Activated gamma-delta T cell (primary cell): ENCODE data around the gene XRCC6.
"Not testable (repeated sequence)": the region's sequence is repeated elsewhere in the genome, so short reads cannot be mapped to it uniquely, and the experiment has no call there.

Experiments
- DNase-seq: peaks from one replicate; lab custom pipeline; 2025; lab: John Stamatoyannopoulos, UW

The XRCC6 gene

DNA sequence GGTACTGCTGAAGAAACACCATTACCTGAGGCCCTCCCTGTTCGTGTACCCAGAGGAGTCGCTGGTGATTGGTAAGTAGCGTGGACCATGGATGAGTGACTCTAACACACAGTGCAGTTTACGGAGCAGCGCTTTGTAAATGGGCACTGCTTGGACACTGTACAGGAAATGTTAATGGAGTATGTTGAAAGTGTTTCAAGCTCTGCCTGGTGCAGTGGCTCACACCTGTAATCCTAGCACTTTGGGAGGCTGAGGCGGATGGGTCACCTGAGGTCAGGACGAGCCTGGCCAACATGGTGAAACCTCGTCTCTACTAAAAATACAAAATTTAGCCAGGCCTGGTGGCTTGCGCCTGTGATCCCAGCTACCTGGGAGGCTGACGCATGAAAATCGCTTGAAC is 29.7 kb downstream of the XRCC6 start:
- DNase-seq, result no peak

DNA sequence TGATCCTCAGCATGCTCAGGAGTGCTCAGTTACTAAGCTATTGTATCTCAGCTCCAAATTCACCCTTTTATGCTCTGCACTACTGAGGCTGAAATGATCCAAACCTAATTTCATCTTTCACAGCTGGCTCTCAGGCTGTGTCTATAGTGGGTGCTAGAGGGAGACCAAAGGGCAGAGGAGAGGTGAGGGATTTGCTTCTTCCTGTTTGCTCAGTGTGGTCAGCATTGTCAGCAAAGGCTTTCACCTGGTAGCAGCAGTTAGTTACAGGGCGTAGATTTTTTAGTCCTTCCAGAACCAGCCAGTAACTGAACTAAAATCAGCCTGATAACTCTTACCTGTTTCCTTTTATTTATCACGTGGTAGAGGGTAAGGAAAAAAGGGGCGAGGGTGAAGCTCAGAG is 33.2 kb downstream of the XRCC6 start:
- DNase-seq, result no peak

- no peak for DNase-seq
Observed at GRCh38 chr22:41656556-41656955, 35.5 kb downstream of the XRCC6 start.

GRCh38 chr22:41657709-41658108 is 36.6 kb downstream of the XRCC6 start:
- no peak for DNase-seq

GRCh38 chr22:41658869-41659268 is 37.8 kb downstream of the XRCC6 start:
- no peak for DNase-seq

- no peak for DNase-seq
Observed at GRCh38 chr22:41659941-41660340, 38.8 kb downstream of the XRCC6 start.

DNA sequence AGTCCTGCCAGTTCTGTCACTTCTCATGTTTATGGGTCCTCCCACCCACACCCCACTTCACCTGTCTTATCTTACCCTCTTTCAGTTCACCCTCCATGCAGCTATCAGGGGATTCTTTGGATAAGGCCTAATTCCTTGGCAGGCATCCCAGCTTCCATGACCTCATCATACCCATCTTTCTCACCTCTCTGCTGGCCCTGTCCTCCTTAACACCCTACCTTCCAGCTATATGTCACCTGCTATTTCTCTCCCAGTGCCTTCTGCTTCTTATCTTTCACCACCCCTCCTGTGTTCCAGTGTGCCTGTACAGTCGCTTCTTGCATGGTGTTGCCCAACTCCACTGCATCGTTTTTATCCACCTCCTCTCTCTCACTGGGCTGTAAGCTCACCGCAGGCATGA is 39.3 kb downstream of the XRCC6 start:
- no peak for DNase-seq

DNA sequence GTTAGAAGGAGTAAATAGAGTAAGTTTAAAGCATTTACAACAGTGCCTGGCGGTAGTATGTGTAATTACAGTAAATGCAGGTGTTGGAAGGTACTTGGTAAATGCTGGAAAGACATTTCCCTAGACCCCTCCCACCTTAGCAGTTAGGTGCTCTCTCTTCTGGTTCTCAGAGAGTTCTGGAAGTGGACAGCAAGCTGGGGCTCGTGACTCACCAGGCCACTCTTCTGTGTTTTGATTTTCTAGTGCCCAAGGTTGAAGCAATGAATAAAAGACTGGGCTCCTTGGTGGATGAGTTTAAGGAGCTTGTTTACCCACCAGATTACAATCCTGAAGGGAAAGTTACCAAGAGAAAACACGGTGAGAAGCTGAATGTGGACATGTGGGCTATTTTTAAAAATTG is 40.0 kb downstream of the XRCC6 start:
- DNase-seq, result no peak

- DNase-seq, result no peak
Observed at GRCh38 chr22:41661713-41662112, 40.6 kb downstream of the XRCC6 start.

GRCh38 chr22:41663594-41663993 is 42.5 kb downstream of the XRCC6 start:
- not testable (repeated sequence) for DNase-seq

GRCh38 chr22:41664490-41664889 is 43.4 kb downstream of the XRCC6 start:
- DNase-seq, result no peak

- DNase-seq, result no peak
Observed at GRCh38 chr22:41664951-41665350, 43.9 kb downstream of the XRCC6 start.

- DNase-seq, result no peak
Observed at GRCh38 chr22:41668971-41669911, 48.1 kb downstream of the XRCC6 start.

DNA sequence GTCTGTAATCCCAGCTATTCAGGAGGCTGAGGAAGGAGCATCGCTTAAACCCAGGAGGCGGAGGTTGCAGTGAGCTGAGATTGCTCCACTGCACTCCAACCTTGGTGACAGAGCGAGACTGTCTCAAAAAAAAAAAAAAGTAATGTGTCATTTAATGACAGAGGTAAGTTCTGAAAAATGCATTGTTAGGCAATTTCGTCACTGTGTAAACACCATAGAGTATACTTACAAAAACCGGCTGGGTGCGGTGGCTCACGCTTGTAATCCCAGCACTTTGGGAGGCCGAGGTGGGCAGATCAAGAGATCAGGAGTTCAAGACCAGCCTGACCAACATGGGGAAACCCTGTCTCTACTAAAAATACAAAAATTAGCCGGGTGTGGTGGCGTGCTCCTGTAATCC is 51.0 kb downstream of the XRCC6 start:
- not testable (repeated sequence) for DNase-seq

- no peak for DNase-seq
Observed at GRCh38 chr22:41672780-41673509, 51.9 kb downstream of the XRCC6 start.

- no peak for DNase-seq
Observed at GRCh38 chr22:41674846-41675340, 53.8 kb downstream of the XRCC6 start.

DNA sequence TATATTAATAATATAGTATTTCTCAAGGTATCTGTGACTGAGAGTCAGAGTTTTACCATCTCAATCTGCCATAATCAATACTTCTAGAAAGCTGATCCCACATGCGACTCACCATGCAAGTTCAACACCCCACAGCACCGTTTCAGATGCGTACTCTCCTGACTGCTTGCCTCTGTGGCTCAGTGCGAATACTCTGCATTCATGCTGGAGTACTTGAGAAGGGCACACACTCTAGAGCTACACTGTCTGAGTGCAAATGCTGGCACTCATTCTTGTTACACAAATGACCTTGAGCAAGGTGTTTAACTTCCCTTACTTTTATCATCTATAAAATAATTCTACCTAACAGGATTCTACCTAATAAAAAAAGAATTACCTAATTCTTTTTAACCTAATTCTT is 55.0 kb downstream of the XRCC6 start:
- no peak for DNase-seq

GRCh38 chr22:41681616-41682015 is 60.5 kb downstream of the XRCC6 start:
- DNase-seq, result no peak

- peak; percentile 79 for DNase-seq
Observed at GRCh38 chr22:41682033-41682807, 61.1 kb downstream of the XRCC6 start.

DNA sequence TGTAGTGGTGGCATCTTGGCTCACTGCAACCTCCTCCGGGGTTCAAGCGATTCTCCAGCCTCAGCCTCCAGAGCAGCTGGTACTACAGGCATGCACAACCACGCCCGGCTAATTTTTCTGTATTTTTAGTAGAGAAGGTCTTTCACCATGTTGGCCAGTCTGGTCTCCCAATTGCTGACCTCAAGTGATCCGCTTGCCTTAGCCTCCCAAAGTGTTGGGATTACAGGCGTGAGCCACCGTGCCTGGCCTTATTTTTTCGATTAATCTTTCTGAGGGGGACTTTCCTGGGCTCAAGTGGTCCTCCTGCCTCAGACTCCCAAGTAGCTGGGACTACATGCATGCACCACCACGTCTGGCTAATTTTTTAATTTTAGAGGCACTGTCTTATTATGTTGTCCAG is 62.0 kb downstream of the XRCC6 start:
- DNase-seq, result no peak

GRCh38 chr22:41683616-41684015 is 62.5 kb downstream of the XRCC6 start:
- no peak for DNase-seq

GRCh38 chr22:41684194-41684593 is 63.1 kb downstream of the XRCC6 start:
- no peak for DNase-seq
